CD4-positive, CD25-positive, alpha-beta regulatory T cell (primary cell): ENCODE measurements around the gene RPL35. TPM values are rescaled to one million over a fixed set of nuclear protein-coding genes. Genes with fewer than 3 reads are reported as not detected.

Experiments
- ATAC-seq, 2 donors: fragments of 150-1000 bp; cut with Tn5 transposase; one replicate each; pipeline ENCODE4 v1.10.0; 2021; ENCODE audit warnings: low read depth in 2 of 2, moderate number of reproducible peaks in 2 of 2, moderate library complexity in 1 of 2
- DNase-seq, 3 donors: peaks; one replicate each; pipeline versions ENCODE4 v3.0.0 to v3.0.0-alpha.2; 2012 to 2022; ENCODE audit warnings: mixed read lengths in 1 of 3
- H3K27ac ChIP-seq: one replicate; pipeline ENCODE4 v1.7.0; 2013; ENCODE audit warnings: mild to moderate bottlenecking, low read length; ENCODE audit not compliant: insufficient read depth, poor library complexity, severe bottlenecking
- H3K27me3 ChIP-seq: one replicate; pipeline ENCODE4 v1.7.0; 2013; ENCODE audit warnings: low read length; ENCODE audit not compliant: control insufficient read depth, insufficient read depth
- H3K36me3 ChIP-seq: one replicate; pipeline ENCODE4 v1.7.0; 2013; ENCODE audit warnings: mild to moderate bottlenecking, low read length, moderate library complexity; ENCODE audit not compliant: control insufficient read depth, insufficient read depth
- H3K4me1 ChIP-seq: 2 replicates; pipeline ENCODE4 v1.7.0; 2013; ENCODE audit warnings: mild to moderate bottlenecking, low read length; ENCODE audit not compliant: insufficient read depth, control insufficient read depth, poor library complexity, severe bottlenecking
- H3K4me3 ChIP-seq: one replicate; pipeline ENCODE4 v1.7.0; 2013; ENCODE audit warnings: low read depth, mild to moderate bottlenecking, low read length, moderate library complexity
- H3K9me3 ChIP-seq, 2 experiments: 1 replicate in 1 of 2; 2 replicates in 1 of 2; pipeline ENCODE4 v1.7.0; 2013; ENCODE audit warnings: low read length in 2 of 2, mild to moderate bottlenecking in 1 of 2, moderate library complexity in 1 of 2; ENCODE audit not compliant: control insufficient read depth in 2 of 2
- H3K27ac Mint-ChIP-seq, 3 donors: one replicate each; pipeline ENCODE4 v1.8.0; 2020 to 2022; ENCODE audit warnings: mild to moderate bottlenecking in 3 of 3, mixed read lengths in 3 of 3, moderate library complexity in 2 of 3
- H3K27me3 Mint-ChIP-seq: one replicate; pipeline ENCODE4 v1.8.0; 2022; ENCODE audit warnings: mild to moderate bottlenecking, mixed read lengths
- H3K36me3 Mint-ChIP-seq: one replicate; pipeline ENCODE4 v1.8.0; 2020; ENCODE audit warnings: mixed read lengths
- H3K4me1 Mint-ChIP-seq, 4 donors: one replicate each; pipeline ENCODE4 v1.8.0; 2020 to 2022; ENCODE audit warnings: mixed read lengths in 4 of 4, mild to moderate bottlenecking in 1 of 4
- H3K4me3 Mint-ChIP-seq, 4 donors: one replicate each; pipeline ENCODE4 v1.8.0; 2020 to 2022; ENCODE audit warnings: mild to moderate bottlenecking in 4 of 4, mixed read lengths in 4 of 4, moderate library complexity in 3 of 4
- H3K9me3 Mint-ChIP-seq, 7 donors: one replicate each; pipeline ENCODE4 v1.8.0; 2020 to 2022; ENCODE audit warnings: mixed read lengths in 7 of 7, mild to moderate bottlenecking in 3 of 7, moderate library complexity in 2 of 7
- polyA plus RNA-seq, 4 donors: library from polyadenylated mRNA; unstranded; fragments of 300-500 nt; fragmentation: Illumina TruSeq; gene quantifications; one replicate each; pipeline ENCODE4 v1.2.3, GENCODE V29; 2021
- total RNA-seq: library from RNA; stranded (reverse); gene quantifications from one replicate; pipeline ENCODE4 v1.2.3, GENCODE V29; 2022

RPL35 gene
- total and polyA plus RNA-seq, 5 donors from 2014 or later: 1,242 to 2,085 (median 1,792) TPM

GRCh38 chr9:124890179-124890578, 28.4 kb upstream of the RPL35 start:
- Mint-ChIP-seq H3K27ac (no peak overlapping the region), H3K4me3 (no peak overlapping the region), H3K27me3 (no peaks in the 10 kb centered on the region), H3K36me3 (peaks cover 48% of the 10 kb centered on the region), H3K4me1 (peaks cover 7 to 10% (median 7%) of the 10 kb centered on the region in 4 donors), H3K9me3 (peaks cover 0 to 2% (median 0%) of the 10 kb centered on the region in 7 donors)
- Histone ChIP-seq H3K4me1 (no peaks in the 10 kb centered on the region), H3K27ac (no peak overlapping the region), H3K36me3 (peaks cover 72% of the 10 kb centered on the region), H3K4me3 (no peak overlapping the region), H3K27me3 (no peaks in the 10 kb centered on the region), H3K9me3 (no peaks in the 10 kb centered on the region)
- ATAC-seq: no peak
- DNase-seq: no peak

- Histone ChIP-seq H3K36me3 (peaks cover 73% of the 10 kb centered on the region), H3K4me1 (no peaks in the 10 kb centered on the region), H3K4me3 (no peak overlapping the region), H3K27ac (no peak overlapping the region), H3K9me3 (no peaks in the 10 kb centered on the region), H3K27me3 (no peaks in the 10 kb centered on the region)
- DNase-seq (no peak), ATAC-seq (no peak)
- Mint-ChIP-seq H3K27ac (no peak overlapping the region), H3K36me3 (peaks cover 52% of the 10 kb centered on the region), H3K9me3 (no peaks in the 10 kb centered on the region), H3K27me3 (no peaks in the 10 kb centered on the region), H3K4me3 (no peak overlapping the region), H3K4me1 (peaks cover 0 to 3% (median 0%) of the 10 kb centered on the region in 4 donors)
These were observed 27.2 kb upstream of the RPL35 start for GRCh38 chr9:124889006-124889405.

- Histone ChIP-seq H3K27me3 (no peaks in the 10 kb centered on the region), H3K4me3 (no peak overlapping the region), H3K27ac (no peak overlapping the region), H3K36me3 (peaks cover 67% of the 10 kb centered on the region), H3K4me1 (no peaks in the 10 kb centered on the region), H3K9me3 (no peaks in the 10 kb centered on the region)
- H3K4me1 Mint-ChIP-seq: no peaks in the 10 kb centered on the region
- H3K9me3 Mint-ChIP-seq: no peaks in the 10 kb centered on the region
- no peak overlapping the region for H3K4me3 Mint-ChIP-seq
- no peak overlapping the region for H3K27ac Mint-ChIP-seq
- ATAC-seq (no peak), DNase-seq (no peak)
- H3K27me3 Mint-ChIP-seq: no peaks in the 10 kb centered on the region
- H3K36me3 Mint-ChIP-seq: peaks cover 49% of the 10 kb centered on the region
These were observed 26.1 kb upstream of the RPL35 start for GRCh38 chr9:124887832-124888231.

- H3K36me3 ChIP-seq: peaks cover 73% of the 10 kb centered on the region
- Mint-ChIP-seq H3K36me3 (peaks cover 49% of the 10 kb centered on the region), H3K4me3 (no peak overlapping the region)
These were observed 25.2 kb upstream of the RPL35 start for GRCh38 chr9:124886866-124887492.

GRCh38 chr9:124886461-124886860, 24.7 kb upstream of the RPL35 start:
- H3K27ac Mint-ChIP-seq: peak overlapping the region in 1 of 3 donors; percentile 86
- no peaks in the 10 kb centered on the region for H3K9me3 Mint-ChIP-seq

More at GRCh38 chr9:124886866-124887492, 25.2 kb upstream of the RPL35 start:
- H3K9me3 ChIP-seq: no peaks in the 10 kb centered on the region
- H3K27me3 ChIP-seq: no peaks in the 10 kb centered on the region
- no peak overlapping the region for H3K27ac ChIP-seq
- no peaks in the 10 kb centered on the region for H3K4me1 Mint-ChIP-seq
- peak overlapping the region in 1 of 3 donors; percentile 86 for H3K27ac Mint-ChIP-seq
- H3K4me3 ChIP-seq: no peak overlapping the region
- no peaks in the 10 kb centered on the region for H3K9me3 Mint-ChIP-seq
- no peak for ATAC-seq
- no peaks in the 10 kb centered on the region for H3K4me1 ChIP-seq
- no peak for DNase-seq
- no peaks in the 10 kb centered on the region for H3K27me3 Mint-ChIP-seq

GRCh38 chr9:124885551-124885950, 23.8 kb upstream of the RPL35 start:
- no peak overlapping the region for H3K4me3 ChIP-seq
- peaks cover 78% of the 10 kb centered on the region for H3K36me3 ChIP-seq
- H3K4me1 ChIP-seq: peaks cover 5% of the 10 kb centered on the region
- ATAC-seq: no peak
- DNase-seq: no peak
- no peaks in the 10 kb centered on the region for H3K27me3 ChIP-seq
- Mint-ChIP-seq H3K4me3 (no peak overlapping the region), H3K27me3 (no peaks in the 10 kb centered on the region), H3K36me3 (peaks cover 46% of the 10 kb centered on the region), H3K27ac (no peak overlapping the region), H3K9me3 (no peaks in the 10 kb centered on the region), H3K4me1 (peaks cover 0 to 12% (median 0%) of the 10 kb centered on the region in 4 donors)
- H3K27ac ChIP-seq: no peak overlapping the region
- H3K9me3 ChIP-seq: no peaks in the 10 kb centered on the region

More at GRCh38 chr9:124886461-124886860, 24.7 kb upstream of the RPL35 start:
- Histone ChIP-seq H3K4me1 (peaks cover under 1% of the 10 kb centered on the region), H3K27ac (no peak overlapping the region), H3K36me3 (peaks cover 77% of the 10 kb centered on the region), H3K27me3 (no peaks in the 10 kb centered on the region), H3K9me3 (no peaks in the 10 kb centered on the region), H3K4me3 (no peak overlapping the region)
- H3K36me3 Mint-ChIP-seq: peaks cover 52% of the 10 kb centered on the region
- H3K4me1 Mint-ChIP-seq: peaks cover 0 to 3% (median 0%) of the 10 kb centered on the region in 4 donors
- H3K4me3 Mint-ChIP-seq: no peak overlapping the region
- DNase-seq (no peak), ATAC-seq (no peak)
- H3K27me3 Mint-ChIP-seq: no peaks in the 10 kb centered on the region

GRCh38 chr9:124884376-124884775, 22.6 kb upstream of the RPL35 start:
- DNase-seq (no peak), ATAC-seq (no peak)
- Histone ChIP-seq H3K27me3 (no peaks in the 10 kb centered on the region), H3K36me3 (peaks cover 78% of the 10 kb centered on the region), H3K9me3 (no peaks in the 10 kb centered on the region), H3K4me1 (peaks cover 5% of the 10 kb centered on the region), H3K27ac (no peak overlapping the region), H3K4me3 (no peak overlapping the region)
- Mint-ChIP-seq H3K9me3 (no peaks in the 10 kb centered on the region), H3K4me1 (peaks cover 0 to 12% (median 0%) of the 10 kb centered on the region in 4 donors), H3K27ac (no peak overlapping the region), H3K36me3 (peaks cover 36% of the 10 kb centered on the region), H3K4me3 (no peak overlapping the region), H3K27me3 (no peaks in the 10 kb centered on the region)

- Mint-ChIP-seq H3K9me3 (no peaks in the 10 kb centered on the region), H3K4me3 (no peak overlapping the region), H3K36me3 (peaks cover 39% of the 10 kb centered on the region)
These were observed 20.5 kb upstream of the RPL35 start for GRCh38 chr9:124882231-124882630.

More at GRCh38 chr9:124882231-124882630, 20.5 kb upstream of the RPL35 start:
- DNase-seq (no peak), ATAC-seq (no peak)
- Mint-ChIP-seq H3K4me1 (peaks cover 0 to 13% (median under 1%) of the 10 kb centered on the region in 4 donors), H3K27me3 (no peaks in the 10 kb centered on the region), H3K27ac (no peak overlapping the region)
- Histone ChIP-seq H3K27ac (no peak overlapping the region), H3K27me3 (no peaks in the 10 kb centered on the region), H3K36me3 (peaks cover 78% of the 10 kb centered on the region), H3K9me3 (no peaks in the 10 kb centered on the region), H3K4me3 (no peak overlapping the region), H3K4me1 (peaks cover 5% of the 10 kb centered on the region)
